ENCODE data around the gene LAMC2. TPM values are rescaled to one million over a fixed set of nuclear protein-coding genes. Genes with fewer than 3 reads are reported as not detected.

Gene LAMC2
- total RNA-seq, 1 experiment from 2014 or later: 0.11 TPM

DNA sequence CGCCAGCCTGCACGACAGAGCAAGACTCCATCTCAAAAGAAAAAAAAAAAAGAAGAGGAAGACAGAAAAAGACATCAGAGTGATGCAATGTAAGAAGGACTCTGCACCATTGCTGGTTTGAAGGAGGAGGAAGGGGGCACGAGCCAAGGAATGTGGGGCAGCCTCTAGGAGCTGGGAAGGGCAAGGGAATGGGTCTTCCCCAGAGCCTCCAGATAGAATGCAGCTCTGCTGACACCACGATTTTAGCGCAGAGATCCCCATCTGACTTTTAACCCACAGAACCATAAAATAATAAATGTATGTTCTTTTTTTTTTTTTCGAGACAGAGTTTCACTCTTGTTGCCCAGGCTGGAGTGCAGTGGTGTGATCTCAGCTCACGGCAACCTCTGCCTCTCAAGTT is 33.9 kb upstream of the LAMC2 start:
- no peaks in the 10 kb centered on the region for H3K4me1 ChIP-seq (ENCODE audit: insufficient read depth, low read length, poor library complexity, severe bottlenecking)
- H3K36me3 ChIP-seq (ENCODE audit: insufficient read depth, low read length, poor library complexity, severe bottlenecking): no peaks in the 10 kb centered on the region
- POLR2A ChIA-PET (ENCODE audit: low non-redundant PET): no interaction called here
- intact Hi-C loops (cut with micrococcal nuclease; ENCODE audit: unreplicated experiment): no loop called here
- no TSS peak for BruUV-seq (replicated peaks)
- CTCF ChIA-PET: no interaction called here
- H3K4me3 ChIP-seq (ENCODE audit: low read depth, low read length, poor library complexity, severe bottlenecking): no peak overlapping the region
- TF ChIP-seq, protein P1, sequence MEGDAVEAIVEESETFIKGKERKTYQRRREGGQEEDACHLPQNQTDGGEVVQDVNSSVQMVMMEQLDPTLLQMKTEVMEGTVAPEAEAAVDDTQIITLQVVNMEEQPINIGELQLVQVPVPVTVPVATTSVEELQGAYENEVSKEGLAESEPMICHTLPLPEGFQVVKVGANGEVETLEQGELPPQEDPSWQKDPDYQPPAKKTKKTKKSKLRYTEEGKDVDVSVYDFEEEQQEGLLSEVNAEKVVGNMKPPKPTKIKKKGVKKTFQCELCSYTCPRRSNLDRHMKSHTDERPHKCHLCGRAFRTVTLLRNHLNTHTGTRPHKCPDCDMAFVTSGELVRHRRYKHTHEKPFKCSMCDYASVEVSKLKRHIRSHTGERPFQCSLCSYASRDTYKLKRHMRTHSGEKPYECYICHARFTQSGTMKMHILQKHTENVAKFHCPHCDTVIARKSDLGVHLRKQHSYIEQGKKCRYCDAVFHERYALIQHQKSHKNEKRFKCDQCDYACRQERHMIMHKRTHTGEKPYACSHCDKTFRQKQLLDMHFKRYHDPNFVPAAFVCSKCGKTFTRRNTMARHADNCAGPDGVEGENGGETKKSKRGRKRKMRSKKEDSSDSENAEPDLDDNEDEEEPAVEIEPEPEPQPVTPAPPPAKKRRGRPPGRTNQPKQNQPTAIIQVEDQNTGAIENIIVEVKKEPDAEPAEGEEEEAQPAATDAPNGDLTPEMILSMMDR (conservative IDR thresholded peaks at IDR 0.05; ENCODE audit: low read depth, low read length): no peak
- H3K9me3 ChIP-seq (ENCODE audit: low read depth, low read length, poor library complexity, severe bottlenecking): no peaks in the 10 kb centered on the region
- no peak for DNase-seq (ENCODE audit: low spot score)
- H3K27ac ChIP-seq (ENCODE audit: low read depth, low read length, poor library complexity, severe bottlenecking): no peak overlapping the region
- peaks cover 2% of the 10 kb centered on the region for H3K27me3 ChIP-seq (replicated peaks; ENCODE audit: insufficient read depth, low read depth, low read length, poor library complexity)

DNA sequence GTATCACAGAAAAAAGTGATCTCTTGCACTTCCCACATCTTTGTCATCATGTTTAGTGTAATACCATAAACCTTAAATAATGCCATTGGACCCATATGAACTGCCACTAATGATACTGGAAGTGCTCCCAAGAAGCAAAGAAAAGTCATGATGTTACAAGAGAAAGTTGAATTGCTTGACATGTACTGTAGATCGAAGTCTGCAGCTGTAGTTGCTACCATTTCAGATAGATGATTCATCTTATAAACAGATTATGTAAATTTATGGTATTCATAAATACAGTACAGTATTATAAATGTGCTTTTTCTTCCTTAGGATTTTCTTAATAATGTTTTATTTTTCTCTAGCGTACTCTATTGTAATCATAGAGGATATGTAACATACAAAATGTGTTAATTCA is 30.1 kb upstream of the LAMC2 start:
- no peak for DNase-seq (ENCODE audit: low spot score)
- intact Hi-C loops (cut with micrococcal nuclease; ENCODE audit: unreplicated experiment): no loop called here
- CTCF ChIA-PET: no interaction called here
- Histone ChIP-seq H3K9me3 (ENCODE audit: low read depth, low read length, poor library complexity, severe bottlenecking) (no peaks in the 10 kb centered on the region), H3K4me3 (ENCODE audit: low read depth, low read length, poor library complexity, severe bottlenecking) (no peak overlapping the region), H3K36me3 (ENCODE audit: insufficient read depth, low read length, poor library complexity, severe bottlenecking) (no peaks in the 10 kb centered on the region), H3K27ac (ENCODE audit: low read depth, low read length, poor library complexity, severe bottlenecking) (no peak overlapping the region), H3K27me3 (replicated peaks; ENCODE audit: insufficient read depth, low read depth, low read length, poor library complexity) (no peaks in the 10 kb centered on the region), H3K4me1 (ENCODE audit: insufficient read depth, low read length, poor library complexity, severe bottlenecking) (no peaks in the 10 kb centered on the region)
- TF ChIP-seq, protein P1 (conservative IDR thresholded peaks at IDR 0.05; ENCODE audit: low read depth, low read length): no peak
- no peak for TF ChIP-seq EZH2 (IDR thresholded peaks at IDR 0.05; ENCODE audit: borderline replicate concordance, low read depth, low read length, poor library complexity, severe bottlenecking)
- POLR2A ChIA-PET (ENCODE audit: low non-redundant PET): no interaction called here
- BruUV-seq (replicated peaks): no TSS peak

DNA sequence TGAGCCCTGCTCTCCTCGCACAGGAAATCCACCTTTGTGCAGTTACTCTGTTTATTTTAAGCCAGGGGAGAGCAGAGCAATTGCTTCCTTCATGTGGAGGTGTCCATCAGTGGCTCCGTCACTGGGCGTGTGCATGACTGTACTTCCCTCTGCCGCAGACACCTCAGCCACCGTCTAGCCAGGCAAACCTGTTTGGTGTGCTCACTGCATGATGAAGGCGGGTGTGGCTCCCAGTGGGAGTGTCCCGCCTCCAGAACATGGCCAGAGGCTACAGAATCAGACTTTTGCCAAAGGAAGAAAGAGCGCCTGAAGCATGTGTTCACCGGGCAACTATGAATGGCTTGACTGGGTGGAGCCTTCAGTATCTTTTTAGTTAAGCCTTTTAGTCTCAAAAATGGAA is 26.1 kb upstream of the LAMC2 start:
- no TSS peak for BruUV-seq (replicated peaks)
- ChIA-PET POLR2A (ENCODE audit: low non-redundant PET) (no interaction called here), CTCF (no interaction called here)
- H3K27ac ChIP-seq (ENCODE audit: low read depth, low read length, poor library complexity, severe bottlenecking): no peak overlapping the region
- H3K9me3 ChIP-seq (ENCODE audit: low read depth, low read length, poor library complexity, severe bottlenecking): no peaks in the 10 kb centered on the region
- no peak for TF ChIP-seq EZH2 (IDR thresholded peaks at IDR 0.05; ENCODE audit: borderline replicate concordance, low read depth, low read length, poor library complexity, severe bottlenecking)
- TF ChIP-seq, protein P1 (conservative IDR thresholded peaks at IDR 0.05; ENCODE audit: low read depth, low read length): no peak
- no peak overlapping the region for H3K4me3 ChIP-seq (ENCODE audit: low read depth, low read length, poor library complexity, severe bottlenecking)
- DNase-seq (ENCODE audit: low spot score): no peak
- H3K4me1 ChIP-seq (ENCODE audit: insufficient read depth, low read length, poor library complexity, severe bottlenecking): peaks cover 10% of the 10 kb centered on the region
- H3K36me3 ChIP-seq (ENCODE audit: insufficient read depth, low read length, poor library complexity, severe bottlenecking): no peaks in the 10 kb centered on the region
- intact Hi-C loops (cut with micrococcal nuclease; ENCODE audit: unreplicated experiment): no loop called here
- no peaks in the 10 kb centered on the region for H3K27me3 ChIP-seq (replicated peaks; ENCODE audit: insufficient read depth, low read depth, low read length, poor library complexity)

All from A673 (cell line).